ENCODE data around the gene SPOCK1. TPM values are rescaled to one million over a fixed set of nuclear protein-coding genes. Genes with fewer than 3 reads are reported as not detected.
A peak's percentile ranks its signal among the peaks of the same experiment; 100 is the strongest.

SPOCK1 gene
- total and polyA plus RNA-seq, 2 experiments from 2014 or later, result 8.2 to 10.5 TPM

- TF ChIP-seq, protein P1, sequence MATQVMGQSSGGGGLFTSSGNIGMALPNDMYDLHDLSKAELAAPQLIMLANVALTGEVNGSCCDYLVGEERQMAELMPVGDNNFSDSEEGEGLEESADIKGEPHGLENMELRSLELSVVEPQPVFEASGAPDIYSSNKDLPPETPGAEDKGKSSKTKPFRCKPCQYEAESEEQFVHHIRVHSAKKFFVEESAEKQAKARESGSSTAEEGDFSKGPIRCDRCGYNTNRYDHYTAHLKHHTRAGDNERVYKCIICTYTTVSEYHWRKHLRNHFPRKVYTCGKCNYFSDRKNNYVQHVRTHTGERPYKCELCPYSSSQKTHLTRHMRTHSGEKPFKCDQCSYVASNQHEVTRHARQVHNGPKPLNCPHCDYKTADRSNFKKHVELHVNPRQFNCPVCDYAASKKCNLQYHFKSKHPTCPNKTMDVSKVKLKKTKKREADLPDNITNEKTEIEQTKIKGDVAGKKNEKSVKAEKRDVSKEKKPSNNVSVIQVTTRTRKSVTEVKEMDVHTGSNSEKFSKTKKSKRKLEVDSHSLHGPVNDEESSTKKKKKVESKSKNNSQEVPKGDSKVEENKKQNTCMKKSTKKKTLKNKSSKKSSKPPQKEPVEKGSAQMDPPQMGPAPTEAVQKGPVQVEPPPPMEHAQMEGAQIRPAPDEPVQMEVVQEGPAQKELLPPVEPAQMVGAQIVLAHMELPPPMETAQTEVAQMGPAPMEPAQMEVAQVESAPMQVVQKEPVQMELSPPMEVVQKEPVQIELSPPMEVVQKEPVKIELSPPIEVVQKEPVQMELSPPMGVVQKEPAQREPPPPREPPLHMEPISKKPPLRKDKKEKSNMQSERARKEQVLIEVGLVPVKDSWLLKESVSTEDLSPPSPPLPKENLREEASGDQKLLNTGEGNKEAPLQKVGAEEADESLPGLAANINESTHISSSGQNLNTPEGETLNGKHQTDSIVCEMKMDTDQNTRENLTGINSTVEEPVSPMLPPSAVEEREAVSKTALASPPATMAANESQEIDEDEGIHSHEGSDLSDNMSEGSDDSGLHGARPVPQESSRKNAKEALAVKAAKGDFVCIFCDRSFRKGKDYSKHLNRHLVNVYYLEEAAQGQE (IDR thresholded peaks at IDR 0.05; ENCODE audit: unreplicated experiment), result no peak
- TF ChIP-seq JUNB (IDR thresholded peaks at IDR 0.05; ENCODE audit: unreplicated experiment) (no peak), ZNF114 (CRISPR knock-in tag; IDR thresholded peaks at IDR 0.05) (no peak)
These were observed 808 bp downstream of the SPOCK1 start (continued) for GRCh38 chr5:137498301-137498735.

DNA sequence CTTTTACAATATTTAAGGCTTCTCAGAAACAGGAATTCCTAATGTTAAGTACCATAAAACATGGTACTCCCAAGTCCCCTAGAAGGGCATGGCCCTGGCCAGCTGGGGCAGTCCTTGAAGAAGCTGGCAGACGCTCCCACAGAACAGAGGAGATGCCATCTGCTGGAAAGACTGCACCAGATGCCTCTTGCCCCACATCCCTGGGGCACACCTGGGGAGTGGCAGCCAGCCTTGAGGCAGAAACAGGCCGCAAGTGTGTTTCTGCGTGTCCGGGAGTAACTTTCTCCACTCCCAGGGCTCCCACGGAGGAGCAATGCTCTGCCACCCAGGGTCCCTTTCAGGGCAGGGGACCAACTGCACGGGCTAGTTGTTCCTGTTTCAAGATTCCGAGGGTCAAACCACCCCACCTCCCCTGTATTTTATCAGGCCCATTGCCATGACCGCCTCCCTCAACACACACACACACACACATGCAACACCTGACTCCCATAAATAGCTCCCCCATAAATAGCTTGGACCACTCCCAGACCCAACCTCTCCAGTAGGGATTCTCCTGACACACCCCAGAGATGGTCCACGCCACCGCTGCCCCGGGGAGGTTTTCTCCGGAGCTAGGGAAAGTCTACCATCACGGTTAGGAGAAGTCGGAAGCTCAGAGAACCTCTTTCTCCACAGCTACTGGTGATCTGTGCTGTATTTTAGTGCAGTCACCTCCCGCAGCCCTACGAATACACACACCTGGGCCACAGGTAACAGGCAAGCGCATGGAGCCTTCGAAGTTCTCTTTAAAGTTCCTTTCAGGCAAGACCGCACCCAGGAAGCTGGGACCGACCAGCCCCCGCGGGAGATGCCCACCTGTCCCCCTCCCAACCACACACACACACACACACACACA, 1.5 kb downstream of the SPOCK1 start:
- peaks cover 6% of the 10 kb centered on the region; the same call in 2 of the 3 replicates for H3K4me1 Mint-ChIP-seq
- no peaks in the 10 kb centered on the region for H3K36me3 Mint-ChIP-seq (ENCODE audit: low read depth)
- ATAC-seq, result peak; percentile 14
- Histone ChIP-seq H2AFZ (peak overlapping the region; percentile 93), H3K4me1 (ENCODE audit: insufficient read depth) (no peaks in the 10 kb centered on the region), H3K79me2 (replicated peaks; ENCODE audit: insufficient read depth) (no peaks in the 10 kb centered on the region), H3K27me3 (ENCODE audit: insufficient read depth) (peaks cover 29% of the 10 kb centered on the region), H3K27ac (ENCODE audit: low read depth) (no peak overlapping the region), H3K4me2 (peak overlapping the region; percentile 84), H3K9me2 (ENCODE audit: insufficient read depth) (no peaks in the 10 kb centered on the region), H4K20me1 (replicated peaks; ENCODE audit: insufficient read depth) (no peaks in the 10 kb centered on the region), H3K4me3 (peak overlapping the region; percentile 73), H3K36me3 (ENCODE audit: insufficient read depth) (no peaks in the 10 kb centered on the region), H3F3A (replicated peaks; ENCODE audit: low read depth) (no peaks in the 10 kb centered on the region)
- peak; percentile 40 for DNase-seq (ENCODE audit: low spot score)
- no peaks in the 10 kb centered on the region; the same call in 2 of the 3 replicates for H3K9me3 Mint-ChIP-seq
- peak overlapping the region; percentile 73 for H3K4me3 Mint-ChIP-seq
- peaks cover 26% of the 10 kb centered on the region for H3K27me3 Mint-ChIP-seq (ENCODE audit: insufficient read depth, low read depth, poor library complexity)
- TF ChIP-seq, protein P2, sequence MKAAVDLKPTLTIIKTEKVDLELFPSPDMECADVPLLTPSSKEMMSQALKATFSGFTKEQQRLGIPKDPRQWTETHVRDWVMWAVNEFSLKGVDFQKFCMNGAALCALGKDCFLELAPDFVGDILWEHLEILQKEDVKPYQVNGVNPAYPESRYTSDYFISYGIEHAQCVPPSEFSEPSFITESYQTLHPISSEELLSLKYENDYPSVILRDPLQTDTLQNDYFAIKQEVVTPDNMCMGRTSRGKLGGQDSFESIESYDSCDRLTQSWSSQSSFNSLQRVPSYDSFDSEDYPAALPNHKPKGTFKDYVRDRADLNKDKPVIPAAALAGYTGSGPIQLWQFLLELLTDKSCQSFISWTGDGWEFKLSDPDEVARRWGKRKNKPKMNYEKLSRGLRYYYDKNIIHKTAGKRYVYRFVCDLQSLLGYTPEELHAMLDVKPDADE (IDR thresholded peaks at IDR 0.05), result no peak
- TF ChIP-seq CTCF (conservative IDR thresholded peaks at IDR 0.05; ENCODE audit: low read depth in 2 of 2), result peak in 1 of 2 experiments; percentile 18; a peak in 1 of 4 replicates
- no peak overlapping the region for H3K27ac Mint-ChIP-seq

Data from GM23338 (cell line).